Measurements from ENCODE around the gene GPC1. TPM values are rescaled to one million over a fixed set of nuclear protein-coding genes. Genes with fewer than 3 reads are reported as not detected.
A peak's percentile ranks its signal among the peaks of the same experiment; 100 is the strongest.

Gene GPC1
- total RNA-seq, 3 donors from 2014 or later = 13.8 to 56.3 (median 21.0) TPM

DNA sequence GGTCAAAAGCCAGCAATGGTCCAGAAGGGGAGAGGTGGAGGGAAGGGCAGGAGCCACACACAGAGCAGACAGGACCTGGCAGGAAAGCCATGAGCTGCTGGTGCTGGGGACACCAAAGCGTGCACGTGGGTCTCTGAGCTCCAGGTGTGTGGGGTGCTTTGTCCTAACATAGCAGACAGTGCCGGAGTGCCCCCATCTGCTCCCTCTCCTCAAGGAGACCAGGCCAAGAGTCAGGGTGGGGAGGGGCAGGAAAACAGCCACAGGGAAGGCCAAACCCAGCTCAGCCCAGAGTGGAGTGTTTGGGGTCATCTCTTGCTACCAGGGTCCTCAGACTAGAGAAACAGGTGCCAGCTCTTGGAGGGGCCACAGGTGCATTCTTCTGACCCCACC lies 4.2 kb upstream of the GPC1 start:
- Histone ChIP-seq H3K27ac (no peak overlapping the region), H3K9me3 (no peaks in the 10 kb centered on the region), H3K36me3 (no peaks in the 10 kb centered on the region), H3K27me3 (no peaks in the 10 kb centered on the region), H3K4me3 (no peak overlapping the region), H3K4me1 (peaks cover 0 to 5% of the 10 kb centered on the region in 2 donors)
- intact Hi-C loops (cut with DNase I; ENCODE audit: low total_unique reads) = no loop called here
- no peak for TF ChIP-seq POLR2A (IDR thresholded peaks at IDR 0.05)
- TF ChIP-seq, protein P1, sequence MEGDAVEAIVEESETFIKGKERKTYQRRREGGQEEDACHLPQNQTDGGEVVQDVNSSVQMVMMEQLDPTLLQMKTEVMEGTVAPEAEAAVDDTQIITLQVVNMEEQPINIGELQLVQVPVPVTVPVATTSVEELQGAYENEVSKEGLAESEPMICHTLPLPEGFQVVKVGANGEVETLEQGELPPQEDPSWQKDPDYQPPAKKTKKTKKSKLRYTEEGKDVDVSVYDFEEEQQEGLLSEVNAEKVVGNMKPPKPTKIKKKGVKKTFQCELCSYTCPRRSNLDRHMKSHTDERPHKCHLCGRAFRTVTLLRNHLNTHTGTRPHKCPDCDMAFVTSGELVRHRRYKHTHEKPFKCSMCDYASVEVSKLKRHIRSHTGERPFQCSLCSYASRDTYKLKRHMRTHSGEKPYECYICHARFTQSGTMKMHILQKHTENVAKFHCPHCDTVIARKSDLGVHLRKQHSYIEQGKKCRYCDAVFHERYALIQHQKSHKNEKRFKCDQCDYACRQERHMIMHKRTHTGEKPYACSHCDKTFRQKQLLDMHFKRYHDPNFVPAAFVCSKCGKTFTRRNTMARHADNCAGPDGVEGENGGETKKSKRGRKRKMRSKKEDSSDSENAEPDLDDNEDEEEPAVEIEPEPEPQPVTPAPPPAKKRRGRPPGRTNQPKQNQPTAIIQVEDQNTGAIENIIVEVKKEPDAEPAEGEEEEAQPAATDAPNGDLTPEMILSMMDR (IDR thresholded peaks at IDR 0.05) = no peak
- no peak for TF ChIP-seq POLR2AphosphoS5 (IDR thresholded peaks at IDR 0.05)
- DNase-seq (ENCODE audit: low spot score in 2 of 2) = peak in 1 of 2 donors; percentile 45

DNA sequence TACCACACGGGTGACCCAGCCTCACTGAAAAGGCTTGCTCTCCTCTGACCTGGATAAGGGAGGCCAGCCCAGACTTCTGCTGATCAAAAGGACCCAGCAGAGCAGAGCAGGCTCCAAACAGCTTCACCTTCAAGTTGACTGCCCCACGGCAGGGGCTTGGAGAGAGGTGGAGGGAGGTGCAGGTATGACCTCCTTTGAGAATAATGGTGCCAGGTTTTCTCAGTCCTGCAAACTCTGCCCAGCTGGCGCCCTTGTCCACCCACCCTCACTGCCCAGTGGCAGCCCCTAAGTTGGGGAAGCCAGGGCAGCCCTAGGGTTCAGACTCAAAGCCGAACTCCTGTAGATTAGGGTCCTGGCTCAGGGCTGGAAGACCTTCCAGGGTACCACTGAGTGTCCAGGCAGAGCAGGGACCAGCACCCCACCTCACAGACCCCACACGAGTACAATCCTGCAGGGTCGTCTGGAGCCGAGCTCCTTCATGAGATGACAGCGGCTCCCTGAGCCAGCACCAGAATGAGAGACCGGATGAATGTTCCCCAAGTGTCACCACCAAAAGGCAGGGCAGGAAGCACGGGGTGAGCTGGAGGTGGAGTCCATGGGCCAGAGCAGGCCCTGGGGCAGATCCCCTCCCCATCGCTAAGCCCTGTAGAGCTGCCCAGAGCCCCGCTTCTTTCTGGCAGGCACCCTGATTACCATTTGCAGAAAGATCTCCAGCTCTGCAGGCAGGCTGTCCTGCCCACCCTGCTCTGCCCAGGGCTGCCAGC lies 3.6 kb upstream of the GPC1 start:
- no peaks in the 10 kb centered on the region for H3K27me3 ChIP-seq
- intact Hi-C loops (cut with DNase I; ENCODE audit: low total_unique reads) = no loop called here
- no peak overlapping the region for H3K27ac ChIP-seq
- H3K4me3 ChIP-seq = no peak overlapping the region
- TF ChIP-seq, protein P1 (IDR thresholded peaks at IDR 0.05) = no peak
- no peak for TF ChIP-seq POLR2A (IDR thresholded peaks at IDR 0.05)
- TF ChIP-seq POLR2AphosphoS5 (IDR thresholded peaks at IDR 0.05) = no peak
- H3K4me1 ChIP-seq = peaks cover 4 to 9% of the 10 kb centered on the region in 2 donors
- no peaks in the 10 kb centered on the region for H3K36me3 ChIP-seq
- DNase-seq (ENCODE audit: low spot score in 2 of 2) = peak in 1 of 2 donors; percentile 33
- no peaks in the 10 kb centered on the region for H3K9me3 ChIP-seq

DNA sequence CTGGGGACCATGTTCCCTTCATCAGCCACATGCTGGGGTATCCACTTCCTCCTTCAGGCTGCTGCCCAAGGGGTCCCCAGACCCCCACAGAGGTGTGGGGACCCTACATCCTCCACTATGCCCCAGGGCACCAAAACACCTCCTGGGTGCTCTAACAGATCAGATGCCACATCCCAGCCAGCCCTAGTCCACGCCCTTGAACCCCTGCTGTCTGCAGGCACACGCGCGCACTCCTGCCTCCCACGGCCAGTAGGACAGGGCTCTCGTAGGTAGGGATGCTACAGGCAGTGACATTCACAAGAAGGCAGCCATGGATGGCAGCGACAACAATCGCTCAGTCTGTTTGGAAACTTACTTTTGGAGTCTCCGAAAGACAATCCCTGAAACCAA lies 3.0 kb upstream of the GPC1 start:
- DNase-seq (ENCODE audit: low spot score in 2 of 2) = peak in 1 of 2 donors; percentile 22
- Histone ChIP-seq H3K4me3 (no peak overlapping the region), H3K4me1 (peaks cover 10% of the 10 kb centered on the region in 2 donors), H3K27me3 (no peaks in the 10 kb centered on the region), H3K27ac (peak overlapping the region in 1 of 2 donors; percentile 91), H3K36me3 (no peaks in the 10 kb centered on the region), H3K9me3 (no peaks in the 10 kb centered on the region)
- intact Hi-C loops (cut with DNase I; ENCODE audit: low total_unique reads) = no loop called here
- TF ChIP-seq, protein P1 (IDR thresholded peaks at IDR 0.05) = no peak
- TF ChIP-seq POLR2A (IDR thresholded peaks at IDR 0.05) (no peak), POLR2AphosphoS5 (IDR thresholded peaks at IDR 0.05) (no peak)

DNA sequence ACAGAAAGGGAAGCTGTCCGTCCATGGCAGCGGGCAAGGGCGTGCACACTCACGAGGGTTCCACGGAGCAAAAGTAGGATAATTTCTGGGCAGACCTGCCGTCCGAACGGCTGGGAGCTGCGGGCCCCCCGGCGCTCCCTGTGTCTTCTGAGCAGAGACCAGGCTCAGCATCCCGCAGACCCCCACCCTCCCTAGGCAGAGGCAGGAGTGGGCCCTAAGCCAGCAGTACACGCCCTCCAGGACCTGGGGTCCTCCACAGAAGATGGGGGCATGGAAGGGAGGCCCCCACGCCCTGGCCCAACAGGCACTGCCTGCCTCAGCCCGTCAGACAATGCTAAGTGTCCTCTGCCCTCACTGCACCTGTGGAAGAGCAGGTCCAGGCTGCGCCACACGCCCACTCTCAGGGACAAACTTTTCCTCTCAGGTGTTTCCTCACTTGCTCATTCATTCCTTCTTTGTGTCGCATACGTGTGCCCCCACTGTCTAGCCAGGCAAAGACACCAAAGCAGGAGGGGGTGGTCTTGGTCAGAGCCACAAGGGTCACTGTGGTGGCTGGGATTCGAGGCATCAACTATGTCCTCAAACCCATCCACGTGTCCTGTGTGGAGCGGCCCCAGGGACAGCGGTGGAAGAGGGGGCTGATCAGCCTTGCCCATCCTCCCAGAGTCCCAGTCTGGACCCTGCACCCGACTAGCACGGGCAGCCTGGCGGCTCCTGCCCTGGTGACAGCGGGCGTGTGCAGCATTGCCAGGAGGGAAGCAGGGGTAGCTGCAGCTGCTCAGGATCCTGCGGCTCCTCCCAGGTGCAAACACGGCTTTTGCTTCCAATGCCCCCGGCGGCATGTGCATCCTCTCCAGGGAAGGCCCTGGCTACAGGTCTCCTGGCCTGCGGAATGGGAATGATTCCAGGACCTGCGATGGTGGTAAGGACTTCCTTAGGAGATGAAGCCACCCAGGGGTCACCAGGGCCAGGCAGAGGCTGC lies 2.4 kb upstream of the GPC1 start:
- no peaks in the 10 kb centered on the region for H3K9me3 ChIP-seq
- intact Hi-C loops (cut with DNase I; ENCODE audit: low total_unique reads) = no loop called here
- peaks cover 12 to 13% of the 10 kb centered on the region in 2 donors for H3K4me1 ChIP-seq
- DNase-seq (ENCODE audit: low spot score in 2 of 2) = peak in 1 of 2 donors; percentile 46
- H3K27ac ChIP-seq = peak overlapping the region in 1 of 2 donors; percentile 91
- H3K4me3 ChIP-seq = no peak overlapping the region
- H3K27me3 ChIP-seq = no peaks in the 10 kb centered on the region
- TF ChIP-seq POLR2A (IDR thresholded peaks at IDR 0.05) (no peak), POLR2AphosphoS5 (IDR thresholded peaks at IDR 0.05) (no peak)
- TF ChIP-seq, protein P1 (IDR thresholded peaks at IDR 0.05) = no peak
- no peaks in the 10 kb centered on the region for H3K36me3 ChIP-seq
